Heart left ventricle (tissue), 13 donors: ENCODE results near the gene SPECC1.

ENCODE experiments used
- CTCF ChIP-seq, 12 donors: fragments of 200-600 bp; sonication (generic) in 4 of 12; IDR thresholded peaks; one replicate each; pipeline versions ENCODE4 v1.5.0 to v1.8.0; 2018 to 2022; ENCODE audit warnings: antibody characterized with exemption in 12 of 12, mild to moderate bottlenecking in 5 of 12
- POLR2A ChIP-seq, 2 donors: fragments of 450-650 bp; IDR thresholded peaks; one replicate each; pipeline ENCODE4 v1.6.1; 2017; ENCODE audit warnings: antibody characterized with exemption in 2 of 2, mild to moderate bottlenecking in 2 of 2, moderate library complexity in 2 of 2
- donor health status: ischemic (EF 13 %, LVEDD 7.1; RV severe dilation, severe dysfunction).
- donor health status: DM: no; HTN: yes; CAD: no.
- donor health status: DM: no; HTN: no; CAD: no.
- donor health status: ischemic (EF 25% LVEDD 6.9; RV normal size, moderate dysfunction).
- donor health status: ischemic (EF 25% LVEDD 5.7; RV mildly dilated, moderate dysfunction).
- donor health status: ischemic (EF 35%, LVEDD 5.7; RV mildly dilated, moderate dysfunction).
- donor health status: nonischemic (EF 11% LVEDD 7.7; RV severe dilation, severe dysfunction).
- donor health status: DM: yes; HTN: yes; CAD: no.
- donor health status: PGD.
- donor health status: ischemic (EF 29% LVEDD 5.4; RV normal size, mild dysfunction).
- donor health status: nonischemic (EF 23%, LVEDD 6.1; RV moderate dilation, normal function).

DNA sequence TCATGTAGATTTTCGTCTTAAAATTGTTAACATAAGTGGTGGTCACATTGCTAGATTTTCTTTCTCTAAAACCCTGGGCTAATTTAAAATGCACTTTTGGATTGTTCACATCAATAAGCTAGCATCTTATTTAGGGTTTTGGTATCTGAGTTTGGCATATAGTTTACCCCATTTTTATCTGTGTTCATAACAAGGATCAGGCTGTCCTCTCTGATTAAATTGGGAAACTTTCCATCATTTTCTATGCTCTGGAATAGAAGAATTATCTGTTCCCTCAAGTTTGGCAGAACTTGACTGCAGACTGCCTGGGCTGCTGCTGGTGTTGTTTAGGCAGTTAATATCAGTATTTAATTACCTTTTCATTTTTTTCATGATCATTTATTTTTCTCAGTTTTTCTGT, 1.8 kb downstream of the SPECC1 start:
- no peak for TF ChIP-seq POLR2A (IDR thresholded peaks at IDR 0.05)
- no peak for TF ChIP-seq CTCF (IDR thresholded peaks at IDR 0.05)
